Tibial artery (tissue), 4 donors: ENCODE measurements around the gene TBX4.

Source experiments
- DNase-seq, 2 donors: peaks; one replicate each; pipeline ENCODE4 v3.0.0-alpha.2; 2019
- H3K27ac ChIP-seq, 2 donors: fragments of 200-600 bp; sonication (generic) in 1 of 2; 1 replicate in 1 of 2; 2 replicates in 1 of 2; pipeline ENCODE4 v1.5.1; 2018 to 2019; ENCODE audit warnings: mild to moderate bottlenecking in 1 of 2
- H3K27me3 ChIP-seq, 2 donors: fragments of 200-600 bp; sonication (generic) in 1 of 2; one replicate each; pipeline versions ENCODE4 v1.5.1 to v1.6.0; 2016 to 2019
- H3K36me3 ChIP-seq, 3 donors: fragments of 200-600 bp; sonication (generic) in 2 of 3; one replicate each; pipeline ENCODE4 v1.5.1; 2016 to 2019; ENCODE audit warnings: mild to moderate bottlenecking in 2 of 3
- H3K4me1 ChIP-seq, 4 donors: fragments of 200-600 bp; sonication (generic) in 2 of 4; 1 replicate in 3 of 4; 2 replicates in 1 of 4; pipeline ENCODE4 v1.5.1; 2016 to 2019
- H3K4me3 ChIP-seq, 2 donors: fragments of 200-600 bp; sonication (generic) in 1 of 2; 1 replicate in 1 of 2; 2 replicates in 1 of 2; pipeline ENCODE4 v1.5.1; 2018 to 2019; ENCODE audit warnings: mild to moderate bottlenecking in 2 of 2
- H3K9me3 ChIP-seq, 3 donors: fragments of 200-600 bp; sonication (generic) in 1 of 3; one replicate each; pipeline ENCODE4 v1.5.1; 2016 to 2019
- CTCF ChIP-seq, 2 experiments: fragments of 200-600 bp in 1 of 2; fragments of 450-650 bp in 1 of 2; IDR thresholded peaks; one replicate each; pipeline ENCODE4 v1.5.1; 2017 to 2019; ENCODE audit warnings: antibody characterized with exemption in 2 of 2, mild to moderate bottlenecking in 1 of 2, moderate library complexity in 1 of 2
- intact Hi-C: fragments of 100-400 bp; cut with DNase I; formaldehyde crosslinking; loops from one replicate; pipeline ENCODE4 v1.15.0; 2023; ENCODE audit warnings: low total_unique reads

Gene TBX4

GRCh38 chr17:61422116-61422799 lies 30.0 kb upstream of the TBX4 start:
- Histone ChIP-seq H3K9me3 (no peaks in the 10 kb centered on the region), H3K27me3 (peaks cover 0 to 36% of the 10 kb centered on the region in 2 donors), H3K4me1 (peaks cover 0 to 2% (median under 1%) of the 10 kb centered on the region in 4 donors), H3K27ac (no peak overlapping the region), H3K36me3 (no peaks in the 10 kb centered on the region), H3K4me3 (no peak overlapping the region)
- DNase-seq: no peak
- TF ChIP-seq CTCF (IDR thresholded peaks at IDR 0.05): no peak
- intact Hi-C loops: no loop called here

GRCh38 chr17:61422869-61423268 lies 29.4 kb upstream of the TBX4 start:
- no peaks in the 10 kb centered on the region for H3K36me3 ChIP-seq
- DNase-seq: no peak
- intact Hi-C loops: no loop called here
- no peak for TF ChIP-seq CTCF (IDR thresholded peaks at IDR 0.05)
- H3K27me3 ChIP-seq: peaks cover 0 to 36% of the 10 kb centered on the region in 2 donors
- no peaks in the 10 kb centered on the region for H3K4me1 ChIP-seq
- H3K27ac ChIP-seq: no peak overlapping the region
- no peak overlapping the region for H3K4me3 ChIP-seq
- no peaks in the 10 kb centered on the region for H3K9me3 ChIP-seq

DNA sequence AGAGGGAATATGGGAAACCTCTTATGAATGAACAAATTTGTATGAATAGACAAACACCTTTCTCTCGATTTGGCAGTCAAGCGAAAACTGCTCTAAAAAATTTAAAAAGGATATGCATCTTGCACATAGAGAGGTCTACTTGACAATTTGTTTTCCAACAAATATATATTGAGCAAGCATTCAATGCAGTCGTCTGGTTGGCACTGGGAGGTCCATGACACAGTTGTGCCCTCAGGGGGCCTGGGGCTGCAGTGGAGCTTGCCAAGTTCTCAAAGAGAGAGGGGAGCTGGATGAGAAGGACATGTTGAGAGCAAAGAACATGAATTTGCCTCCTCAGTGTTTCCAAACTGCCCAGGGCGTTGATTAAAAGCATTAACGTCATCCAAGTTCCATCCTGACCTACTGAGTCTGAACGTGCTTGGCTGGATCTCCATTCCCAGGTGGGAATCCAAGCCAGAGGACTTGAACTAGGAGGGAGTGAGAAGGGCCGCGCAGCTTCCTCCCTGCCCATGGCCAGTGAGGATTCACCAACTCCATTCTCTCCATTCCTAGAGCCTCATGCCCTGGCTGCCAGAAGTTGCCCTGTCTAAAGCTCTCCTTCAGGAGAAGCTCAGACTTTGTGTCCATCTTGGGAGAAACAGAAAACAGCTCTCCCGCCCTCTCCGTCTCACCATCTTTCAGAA lies 28.1 kb upstream of the TBX4 start:
- no peak for DNase-seq
- Histone ChIP-seq H3K9me3 (no peaks in the 10 kb centered on the region), H3K4me3 (no peak overlapping the region), H3K27ac (no peak overlapping the region), H3K36me3 (no peaks in the 10 kb centered on the region), H3K4me1 (no peaks in the 10 kb centered on the region), H3K27me3 (peaks cover 0 to 36% of the 10 kb centered on the region in 2 donors)
- intact Hi-C loops: no loop called here
- TF ChIP-seq CTCF (IDR thresholded peaks at IDR 0.05): no peak

- no peak for DNase-seq
- Histone ChIP-seq H3K4me1 (no peaks in the 10 kb centered on the region), H3K36me3 (no peaks in the 10 kb centered on the region), H3K27me3 (peaks cover 0 to 35% of the 10 kb centered on the region in 2 donors), H3K27ac (no peak overlapping the region), H3K9me3 (no peaks in the 10 kb centered on the region), H3K4me3 (no peak overlapping the region)
- intact Hi-C loops: no loop called here
- no peak for TF ChIP-seq CTCF (IDR thresholded peaks at IDR 0.05)
Measured at GRCh38 chr17:61425682-61426481, 26.3 kb upstream of the TBX4 start.

DNA sequence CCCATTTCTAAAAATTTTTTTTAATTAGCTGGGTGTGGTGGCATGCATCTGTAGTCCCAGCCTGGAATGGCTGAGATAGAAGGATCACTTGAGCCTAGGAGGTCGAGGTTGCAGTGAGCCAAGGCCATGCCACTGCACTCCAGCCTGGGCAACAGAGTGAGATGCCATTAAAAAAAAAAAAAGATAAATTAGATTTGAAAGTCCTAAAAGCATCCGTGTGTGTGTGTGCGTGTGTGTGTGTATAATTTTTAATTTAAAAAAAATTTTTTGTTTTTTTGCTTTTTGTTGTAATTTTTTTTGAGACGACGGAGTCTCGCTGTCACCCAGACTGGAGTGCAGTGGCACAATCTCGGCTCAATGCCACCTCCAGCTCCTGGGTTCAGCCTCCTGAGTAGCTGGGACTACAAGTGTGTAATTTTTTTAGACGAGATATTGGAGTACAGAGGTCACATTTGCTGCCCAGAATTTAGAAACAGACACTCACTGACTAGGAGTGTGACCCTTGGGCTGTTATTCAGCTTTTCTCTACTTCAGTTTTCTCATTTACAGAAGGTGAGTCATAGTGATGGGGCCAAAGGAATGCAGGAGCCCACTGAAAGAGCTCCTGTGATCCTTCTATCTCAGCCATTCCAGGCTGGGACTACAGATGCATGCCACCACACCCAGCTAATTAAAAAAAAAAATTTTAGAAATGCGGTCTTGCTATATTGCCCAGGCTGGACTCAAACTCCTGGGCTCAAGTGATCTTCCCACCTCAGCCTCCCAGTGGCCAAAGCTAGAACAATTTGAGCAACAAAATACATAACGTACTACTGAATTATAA lies 25.5 kb upstream of the TBX4 start:
- intact Hi-C loops: no loop called here
- no peaks in the 10 kb centered on the region for H3K9me3 ChIP-seq
- H3K4me1 ChIP-seq: no peaks in the 10 kb centered on the region
- no peak for TF ChIP-seq CTCF (IDR thresholded peaks at IDR 0.05)
- no peak overlapping the region for H3K4me3 ChIP-seq
- H3K27ac ChIP-seq: no peak overlapping the region
- H3K36me3 ChIP-seq: no peaks in the 10 kb centered on the region
- DNase-seq: no peak
- peaks cover 0 to 26% of the 10 kb centered on the region in 2 donors for H3K27me3 ChIP-seq
